Uterus (tissue), 2 donors: ENCODE results near the gene IDUA.

Source experiments
- CTCF ChIP-seq, 4 experiments: fragments of 200-600 bp in 2 of 4; fragments of 450-650 bp in 2 of 4; sonication (generic) in 2 of 4; IDR thresholded peaks; one replicate each; pipeline ENCODE4 v1.5.1; 2016 to 2019; ENCODE audit warnings: antibody characterized with exemption in 4 of 4, mild to moderate bottlenecking in 2 of 4, moderate library complexity in 1 of 4
- POLR2A ChIP-seq, 2 donors: fragments of 450-650 bp; IDR thresholded peaks; one replicate each; pipeline ENCODE4 v1.6.1; 2016; ENCODE audit warnings: antibody characterized with exemption in 2 of 2, mild to moderate bottlenecking in 1 of 2, moderate library complexity in 1 of 2

- TF ChIP-seq CTCF (IDR thresholded peaks at IDR 0.05) (no peak), POLR2A (IDR thresholded peaks at IDR 0.05) (no peak)
These were observed 46.0 kb downstream of the IDUA start for GRCh38 chr4:1032861-1033260.
